Mammary epithelial cell (primary cell): ENCODE measurements around the gene TARBP1.

Experiments
- EZH2 ChIP-seq: IDR thresholded peaks from 2 replicates; pipeline ENCODE4 v1.6.1; 2012; ENCODE audit warnings: low read length, inconsistent platforms, borderline replicate concordance
- TF ChIP-seq, protein P1 (sequence below), 2 donors: IDR thresholded peaks in 1 of 2; conservative IDR thresholded peaks in 1 of 2; 2 replicates each; pipeline ENCODE4 v1.5.1; 2011 to 2012; ENCODE audit warnings: inconsistent platforms in 2 of 2, low read length in 2 of 2, mild to moderate bottlenecking in 2 of 2, control low read depth in 1 of 2, low read depth in 1 of 2; ENCODE audit not compliant: insufficient read depth in 1 of 2; ENCODE audit errors: extremely low read depth in 1 of 2

GRCh38 chr1:234526922-234527321 lies 47.9 kb upstream of the TARBP1 start:
- TF ChIP-seq, protein P1, sequence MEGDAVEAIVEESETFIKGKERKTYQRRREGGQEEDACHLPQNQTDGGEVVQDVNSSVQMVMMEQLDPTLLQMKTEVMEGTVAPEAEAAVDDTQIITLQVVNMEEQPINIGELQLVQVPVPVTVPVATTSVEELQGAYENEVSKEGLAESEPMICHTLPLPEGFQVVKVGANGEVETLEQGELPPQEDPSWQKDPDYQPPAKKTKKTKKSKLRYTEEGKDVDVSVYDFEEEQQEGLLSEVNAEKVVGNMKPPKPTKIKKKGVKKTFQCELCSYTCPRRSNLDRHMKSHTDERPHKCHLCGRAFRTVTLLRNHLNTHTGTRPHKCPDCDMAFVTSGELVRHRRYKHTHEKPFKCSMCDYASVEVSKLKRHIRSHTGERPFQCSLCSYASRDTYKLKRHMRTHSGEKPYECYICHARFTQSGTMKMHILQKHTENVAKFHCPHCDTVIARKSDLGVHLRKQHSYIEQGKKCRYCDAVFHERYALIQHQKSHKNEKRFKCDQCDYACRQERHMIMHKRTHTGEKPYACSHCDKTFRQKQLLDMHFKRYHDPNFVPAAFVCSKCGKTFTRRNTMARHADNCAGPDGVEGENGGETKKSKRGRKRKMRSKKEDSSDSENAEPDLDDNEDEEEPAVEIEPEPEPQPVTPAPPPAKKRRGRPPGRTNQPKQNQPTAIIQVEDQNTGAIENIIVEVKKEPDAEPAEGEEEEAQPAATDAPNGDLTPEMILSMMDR (conservative IDR thresholded peaks at IDR 0.05 in 1 of 2, IDR thresholded peaks at IDR 0.05 in 1 of 2; ENCODE audit: extremely low read depth in 1 of 2, insufficient read depth in 1 of 2, low read depth in 1 of 2, low read length in 2 of 2), result no peak
- no peak for TF ChIP-seq EZH2
